ENCODE data around the gene DGKI. TPM values are rescaled to one million over a fixed set of nuclear protein-coding genes. Genes with fewer than 3 reads are reported as not detected.

The DGKI gene
- total RNA-seq, 2 donors from 2014 or later: 0.04 to 0.64 TPM

- no peak for TF ChIP-seq CTCF (conservative IDR thresholded peaks at IDR 0.05)
- H3K4me3 Mint-ChIP-seq: no peak overlapping the region
- no peak overlapping the region for H3K27ac Mint-ChIP-seq
- no peaks in the 10 kb centered on the region for H3K27me3 Mint-ChIP-seq (ENCODE audit: insufficient read depth)
- no peaks in the 10 kb centered on the region for H3K4me1 ChIP-seq (ENCODE audit: control insufficient read depth, insufficient read depth, low read length)
- WGBS, 2 experiments (ENCODE audit: insufficient coverage in 1 of 2, insufficient read length in 1 of 2): 79% methylated on average over 4 of the region's 4 CpGs; no CpG with 5 or more reads in 1 of the 2 experiments
- H3K9ac ChIP-seq (ENCODE audit: extremely low read depth, low read length, poor library complexity, severe bottlenecking): no peak overlapping the region
- no peaks in the 10 kb centered on the region for H3K9me3 ChIP-seq (ENCODE audit: control insufficient read depth, low read length)
- H3K27me3 ChIP-seq (ENCODE audit: control insufficient read depth, insufficient read depth, low read length, poor library complexity, severe bottlenecking): no peaks in the 10 kb centered on the region
- peaks cover 14% of the 10 kb centered on the region for H3K4me1 Mint-ChIP-seq
- H3K36me3 Mint-ChIP-seq (ENCODE audit: low read depth): no peaks in the 10 kb centered on the region
- H3K9me3 Mint-ChIP-seq: no peaks in the 10 kb centered on the region
- no peak overlapping the region for H3K27ac ChIP-seq (ENCODE audit: low read depth, low read length)
- DNase-seq: no peak
- no peaks in the 10 kb centered on the region for H3K36me3 ChIP-seq (ENCODE audit: control insufficient read depth, insufficient read depth, low read length)
- H3K4me3 ChIP-seq (ENCODE audit: low read length): no peak overlapping the region
Observed at GRCh38 chr7:137657476-137658189, 189.1 kb downstream of the DGKI start.

- no peaks in the 10 kb centered on the region for H3K4me1 ChIP-seq (ENCODE audit: control insufficient read depth, insufficient read depth, low read length)
- no peaks in the 10 kb centered on the region for H3K27me3 ChIP-seq (ENCODE audit: control insufficient read depth, insufficient read depth, low read length, poor library complexity, severe bottlenecking)
- Mint-ChIP-seq H3K36me3 (ENCODE audit: low read depth) (no peaks in the 10 kb centered on the region), H3K27me3 (ENCODE audit: insufficient read depth) (no peaks in the 10 kb centered on the region), H3K9me3 (no peaks in the 10 kb centered on the region), H3K4me1 (peaks cover 14% of the 10 kb centered on the region), H3K4me3 (no peak overlapping the region), H3K27ac (no peak overlapping the region)
- H3K9ac ChIP-seq (ENCODE audit: extremely low read depth, low read length, poor library complexity, severe bottlenecking): no peak overlapping the region
- no peak overlapping the region for H3K27ac ChIP-seq (ENCODE audit: low read depth, low read length)
- H3K9me3 ChIP-seq (ENCODE audit: control insufficient read depth, low read length): no peaks in the 10 kb centered on the region
- WGBS, 2 experiments (ENCODE audit: insufficient coverage in 1 of 2, insufficient read length in 1 of 2): 86 to 100% methylated on average over 1 to 3 of the region's 3 CpGs
- DNase-seq: no peak
- H3K4me3 ChIP-seq (ENCODE audit: low read length): no peak overlapping the region
- H3K36me3 ChIP-seq (ENCODE audit: control insufficient read depth, insufficient read depth, low read length): no peaks in the 10 kb centered on the region
- no peak for TF ChIP-seq CTCF (conservative IDR thresholded peaks at IDR 0.05)
Observed at GRCh38 chr7:137656850-137657232, 189.9 kb downstream of the DGKI start.

- no peak overlapping the region for H3K4me3 ChIP-seq (ENCODE audit: low read length)
- H3K4me1 Mint-ChIP-seq: peaks cover 14% of the 10 kb centered on the region
- DNase-seq: peak; percentile 91
- no peaks in the 10 kb centered on the region for H3K9me3 ChIP-seq (ENCODE audit: control insufficient read depth, low read length)
- no peaks in the 10 kb centered on the region for H3K27me3 ChIP-seq (ENCODE audit: control insufficient read depth, insufficient read depth, low read length, poor library complexity, severe bottlenecking)
- no peak overlapping the region for H3K27ac ChIP-seq (ENCODE audit: low read depth, low read length)
- H3K27me3 Mint-ChIP-seq (ENCODE audit: insufficient read depth): no peaks in the 10 kb centered on the region
- 11 to 12% methylated on average over 6 to 8 of the region's 8 CpGs for WGBS, 2 experiments (ENCODE audit: insufficient coverage in 1 of 2, insufficient read length in 1 of 2)
- H3K36me3 Mint-ChIP-seq (ENCODE audit: low read depth): no peaks in the 10 kb centered on the region
- H3K4me1 ChIP-seq (ENCODE audit: control insufficient read depth, insufficient read depth, low read length): no peaks in the 10 kb centered on the region
- peak; percentile 91 for TF ChIP-seq CTCF (conservative IDR thresholded peaks at IDR 0.05)
- H3K9me3 Mint-ChIP-seq: no peaks in the 10 kb centered on the region
- no peak overlapping the region for H3K27ac Mint-ChIP-seq
- no peaks in the 10 kb centered on the region for H3K36me3 ChIP-seq (ENCODE audit: control insufficient read depth, insufficient read depth, low read length)
- no peak overlapping the region for H3K9ac ChIP-seq (ENCODE audit: extremely low read depth, low read length, poor library complexity, severe bottlenecking)
- H3K4me3 Mint-ChIP-seq: no peak overlapping the region
Observed at GRCh38 chr7:137656227-137656849, 190.4 kb downstream of the DGKI start.
